CD4-positive, alpha-beta T cell treated with Interferon alpha-2 for 1 hour (primary cell): ENCODE results near the gene PES1.
"Not testable (repeated sequence)": the region's sequence is repeated elsewhere in the genome, so short reads cannot be mapped to it uniquely, and the experiment has no call there.

ENCODE experiments used
- DNase-seq, 2 donors: peaks; one replicate each; pipeline ENCODE4 v3.0.0-alpha.2; 2020 to 2022

PES1 gene

GRCh38 chr22:30591588-30592359, at the start of gene PES1:
Gene PES1 (minus strand): TSS chr22:30591910. CDS start chr22:30591833, 77 bp downstream.
- DNase-seq: peak; percentile 97 to 98

DNA sequence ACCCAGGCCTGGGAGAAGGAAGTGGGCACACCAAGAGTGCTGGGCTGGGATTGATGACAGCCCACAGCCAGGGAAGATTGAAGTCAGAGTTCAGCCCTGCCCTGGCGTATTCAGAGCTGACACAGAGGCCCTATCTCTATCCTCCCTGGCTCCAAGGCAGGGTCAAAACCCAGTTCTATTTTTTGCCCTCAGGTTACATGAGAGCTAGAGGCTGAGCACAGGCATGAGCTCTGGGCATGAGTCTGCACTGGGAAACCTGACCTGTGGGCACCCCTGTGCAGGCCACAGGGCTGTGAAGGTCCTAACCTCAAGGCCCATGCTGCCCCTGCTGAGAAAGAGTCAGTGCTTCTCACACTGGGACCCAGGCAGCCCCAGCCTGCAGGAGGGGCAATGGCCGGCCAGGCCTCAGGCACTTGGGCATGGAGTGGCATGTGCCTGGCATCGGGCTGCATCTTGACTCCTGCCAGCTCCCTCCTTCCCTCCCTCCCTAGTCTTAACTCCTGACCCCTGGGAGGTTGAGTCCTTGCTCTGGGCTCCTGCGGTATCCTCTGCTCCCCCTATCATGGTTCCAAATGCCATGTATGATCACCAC, 49.2 kb upstream of the PES1 start:
- no peak for DNase-seq

DNA sequence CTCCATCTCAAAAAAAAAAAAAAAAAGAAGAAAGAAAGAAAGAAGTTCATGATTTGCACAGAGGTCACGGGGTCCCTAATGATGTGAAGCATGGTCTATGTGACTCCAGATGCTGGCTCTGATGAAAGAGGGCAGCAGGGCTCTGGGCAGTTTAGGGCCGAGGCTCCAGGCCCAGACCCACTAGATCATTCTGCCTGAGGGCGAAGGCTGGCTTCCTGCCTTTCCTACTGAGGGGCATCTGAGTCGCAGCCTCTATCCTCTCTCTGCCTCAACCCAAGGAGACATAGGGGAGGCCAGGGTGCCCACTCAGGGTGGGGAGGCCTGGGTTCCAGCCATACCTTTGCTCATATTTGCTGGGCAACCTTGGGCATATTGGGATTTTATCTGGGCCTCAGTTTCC, 48.7 kb upstream of the PES1 start:
- no peak for DNase-seq

DNA sequence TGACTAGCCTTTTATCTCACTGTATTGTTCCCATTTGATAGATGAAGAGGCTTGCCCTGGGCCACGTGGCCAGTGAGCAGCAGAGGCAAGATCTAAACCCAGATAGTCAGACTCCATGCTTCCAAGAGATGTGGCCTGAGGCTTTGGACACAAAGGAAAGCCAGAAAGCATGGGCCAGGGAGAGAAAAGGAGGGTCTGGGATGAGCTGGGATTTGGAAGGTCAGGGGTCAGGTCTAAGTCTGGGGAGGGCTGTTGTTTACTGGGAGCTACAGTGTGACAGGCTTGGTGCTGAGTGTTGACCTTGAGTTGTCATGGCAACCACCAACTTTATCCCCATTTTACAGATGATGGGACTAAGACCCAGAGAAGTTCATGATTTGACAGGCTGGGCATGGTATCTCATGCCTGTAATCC, 46.0 kb upstream of the PES1 start:
- no peak for DNase-seq

DNA sequence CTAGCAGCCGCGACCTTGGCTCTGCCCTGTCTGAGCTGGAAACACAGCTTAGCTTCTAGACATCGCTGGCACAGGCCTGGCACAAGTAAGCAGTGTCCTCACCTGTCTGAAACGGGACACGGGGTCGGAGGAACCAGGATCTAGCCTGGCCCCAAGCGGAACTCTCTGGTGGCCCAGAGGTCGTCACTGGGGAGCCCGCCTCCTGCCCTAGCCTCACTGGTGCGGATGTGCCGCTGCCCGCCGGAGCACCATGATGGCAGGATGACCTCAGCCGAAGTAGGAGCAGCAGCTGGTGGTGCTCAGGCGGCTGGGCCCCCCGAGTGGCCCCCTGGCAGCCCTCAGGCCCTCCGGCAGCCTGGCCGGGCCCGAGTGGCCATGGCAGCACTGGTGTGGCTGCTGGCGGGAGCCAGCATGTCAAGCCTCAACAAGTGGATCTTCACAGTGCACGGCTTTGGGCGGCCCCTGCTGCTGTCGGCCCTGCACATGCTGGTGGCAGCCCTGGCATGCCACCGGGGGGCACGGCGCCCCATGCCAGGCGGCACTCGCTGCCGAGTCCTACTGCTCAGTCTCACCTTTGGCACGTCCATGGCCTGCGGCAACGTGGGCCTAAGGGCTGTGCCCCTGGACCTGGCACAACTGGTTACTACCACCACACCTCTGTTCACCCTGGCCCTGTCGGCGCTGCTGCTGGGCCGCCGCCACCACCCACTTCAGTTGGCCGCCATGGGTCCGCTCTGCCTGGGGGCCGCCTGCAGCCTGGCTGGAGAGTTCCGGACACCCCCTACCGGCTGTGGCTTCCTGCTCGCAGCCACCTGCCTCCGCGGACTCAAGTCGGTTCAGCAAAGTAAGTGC, 44.7 kb upstream of the PES1 start:
- DNase-seq: peak in 1 of 2 donors; percentile 20

DNA sequence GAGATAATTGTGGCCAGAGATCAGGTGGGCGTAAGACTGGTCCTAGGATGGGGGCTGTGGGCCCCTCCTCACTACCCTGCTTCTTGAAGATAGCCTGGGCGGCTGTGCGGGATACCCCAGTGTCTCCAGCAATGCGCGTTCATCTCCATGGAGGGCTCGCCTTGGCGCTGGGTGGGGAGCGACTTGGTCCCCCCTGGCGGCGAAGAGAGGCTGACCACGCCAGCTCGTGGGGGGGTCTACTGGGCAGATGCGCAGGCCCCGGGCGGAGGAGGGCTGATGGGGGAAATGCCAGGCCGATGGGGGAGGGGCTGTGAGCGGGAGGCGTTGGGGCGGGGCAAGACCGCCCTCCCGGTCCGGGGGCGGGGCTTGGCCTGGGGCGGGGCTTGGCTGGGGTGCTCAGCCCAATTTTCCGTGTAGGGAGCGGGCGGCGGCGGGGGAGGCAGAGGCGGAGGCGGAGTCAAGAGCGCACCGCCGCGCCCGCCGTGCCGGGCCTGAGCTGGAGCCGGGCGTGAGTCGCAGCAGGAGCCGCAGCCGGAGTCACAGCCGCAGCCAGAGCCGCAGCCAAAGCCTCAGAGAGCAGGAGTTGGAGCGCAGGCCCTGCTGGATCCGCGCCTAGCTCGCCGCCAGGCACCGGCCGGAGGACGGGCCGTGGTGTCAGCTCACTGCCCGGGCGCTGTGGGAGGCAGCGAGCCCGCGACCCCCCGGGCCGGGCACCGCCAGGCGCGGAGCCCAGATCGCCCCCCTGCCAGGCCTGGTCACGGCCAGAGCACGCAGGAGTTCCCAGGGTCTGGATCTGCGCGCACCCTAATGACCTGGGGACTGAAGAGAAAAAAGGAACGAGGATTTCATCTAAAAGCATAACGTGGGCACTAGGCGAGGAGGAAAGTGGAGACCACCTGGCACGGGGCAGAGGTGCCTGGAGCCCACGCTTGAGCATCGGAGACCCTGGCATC, 43.8 kb upstream of the PES1 start, which contains the start of gene SLC35E4:
SLC35E4 (plus strand) TSS at position 509 of the 953 bp plus-strand sequence. CDS start 670 bp downstream, outside the sequence.
- peak; percentile 93 to 96 for DNase-seq

DNA sequence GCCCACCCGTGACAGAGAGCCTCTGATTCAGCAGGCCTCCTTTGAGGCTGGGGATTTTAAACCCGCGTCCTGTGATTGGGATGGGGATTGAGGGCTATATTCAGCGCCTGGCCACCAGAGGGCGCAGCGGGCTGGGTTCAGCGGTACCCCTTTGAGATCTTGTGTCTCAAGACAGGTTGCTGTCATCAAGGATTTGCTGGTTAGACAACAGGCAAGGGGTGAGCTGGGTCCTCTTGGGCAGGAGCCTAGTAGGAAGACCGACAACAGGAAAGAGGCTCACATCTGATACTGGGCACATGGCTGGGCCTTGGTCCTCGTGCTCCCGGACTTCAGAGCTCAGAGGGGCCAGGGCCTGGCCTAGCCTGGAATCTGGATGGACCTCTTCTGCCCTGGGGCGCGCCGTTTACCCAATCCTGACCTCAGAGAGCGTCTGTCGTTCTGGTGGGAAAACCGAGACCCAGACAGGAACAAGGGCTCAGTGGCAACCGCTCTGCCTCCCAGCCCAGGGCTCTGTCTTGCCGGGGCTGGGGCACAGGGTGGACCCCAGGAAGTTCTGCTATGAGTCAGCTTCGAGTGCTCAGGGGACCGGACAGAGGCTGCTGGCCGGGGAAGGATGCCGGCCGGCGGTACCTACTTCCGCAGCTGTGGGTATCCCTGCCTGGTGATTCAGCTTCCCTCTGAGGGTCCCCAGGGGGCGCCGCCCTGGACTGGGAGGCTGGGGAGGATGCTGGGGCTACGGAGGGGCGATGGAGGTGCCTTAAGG, 42.9 kb upstream of the PES1 start:
- DNase-seq: peak; percentile 85 to 91

DNA sequence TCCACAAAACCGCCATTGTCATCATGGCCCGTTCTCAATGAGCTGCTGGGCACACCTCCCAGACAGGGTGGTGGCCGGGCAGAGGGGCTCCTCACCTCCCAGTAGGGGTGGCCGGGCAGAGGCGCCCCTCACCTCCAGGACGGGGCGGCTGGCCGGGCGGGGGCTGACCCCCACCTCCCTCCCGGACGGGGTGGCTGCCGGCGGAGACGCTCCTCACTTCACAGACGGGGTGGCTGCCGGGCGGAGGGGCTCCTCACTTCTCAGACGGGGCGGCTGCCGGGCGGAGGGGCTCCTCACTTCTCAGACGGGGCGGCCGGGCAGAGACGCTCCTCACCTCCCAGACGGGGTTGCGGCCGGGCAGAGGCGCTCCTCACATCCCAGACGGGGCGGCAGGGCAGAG, 39.8 kb upstream of the PES1 start:
- not testable (repeated sequence) for DNase-seq

DNA sequence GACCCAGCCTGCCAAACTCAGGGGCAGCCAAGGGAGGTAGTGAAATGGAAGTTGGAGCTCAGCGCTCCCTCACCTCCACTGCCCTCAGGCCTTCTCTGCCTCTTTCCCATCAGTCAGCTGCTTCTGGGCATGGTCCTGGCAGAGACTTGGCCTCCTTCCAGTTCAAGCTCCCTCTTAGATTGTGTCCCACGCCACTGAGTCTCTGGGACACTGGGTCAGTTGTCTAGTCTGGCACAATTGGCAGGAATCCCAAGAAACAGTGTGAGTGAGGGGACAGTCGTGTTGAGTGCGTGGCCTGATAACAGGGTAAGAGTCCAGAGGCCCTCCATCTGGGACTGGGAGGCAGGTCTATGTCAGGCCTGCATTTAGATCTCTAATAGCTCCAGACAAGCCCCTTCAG, 36.8 kb upstream of the PES1 start:
- no peak for DNase-seq

DNA sequence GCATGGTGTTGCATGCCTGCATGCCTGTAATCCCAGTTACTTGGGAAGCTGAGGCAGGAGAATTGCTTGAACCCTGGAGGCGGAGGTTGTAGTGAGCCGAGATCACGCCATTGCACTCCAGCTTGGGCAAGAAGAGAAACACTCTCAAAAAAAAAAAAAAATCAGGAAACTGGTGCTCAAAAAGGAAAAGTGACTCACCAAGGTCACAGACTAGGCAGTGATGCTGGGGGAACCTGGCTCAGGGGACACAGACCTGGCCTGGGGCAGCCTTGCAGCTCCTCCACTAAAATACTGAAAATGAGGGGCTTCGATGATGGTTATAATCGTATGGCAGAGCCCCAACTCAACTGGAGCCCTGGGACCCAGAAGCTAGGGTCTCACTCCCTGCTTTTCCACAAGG, 35.8 kb upstream of the PES1 start:
- no peak for DNase-seq

DNA sequence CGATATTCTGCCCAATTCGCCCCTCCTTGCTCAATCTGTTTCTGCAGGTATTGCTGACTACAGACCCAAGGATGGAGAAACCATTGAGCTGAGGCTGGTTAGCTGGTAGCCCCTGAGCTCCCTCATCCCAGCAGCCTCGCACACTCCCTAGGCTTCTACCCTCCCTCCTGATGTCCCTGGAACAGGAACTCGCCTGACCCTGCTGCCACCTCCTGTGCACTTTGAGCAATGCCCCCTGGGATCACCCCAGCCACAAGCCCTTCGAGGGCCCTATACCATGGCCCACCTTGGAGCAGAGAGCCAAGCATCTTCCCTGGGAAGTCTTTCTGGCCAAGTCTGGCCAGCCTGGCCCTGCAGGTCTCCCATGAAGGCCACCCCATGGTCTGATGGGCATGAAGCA, 34.7 kb upstream of the PES1 start:
- no peak for DNase-seq

DNA sequence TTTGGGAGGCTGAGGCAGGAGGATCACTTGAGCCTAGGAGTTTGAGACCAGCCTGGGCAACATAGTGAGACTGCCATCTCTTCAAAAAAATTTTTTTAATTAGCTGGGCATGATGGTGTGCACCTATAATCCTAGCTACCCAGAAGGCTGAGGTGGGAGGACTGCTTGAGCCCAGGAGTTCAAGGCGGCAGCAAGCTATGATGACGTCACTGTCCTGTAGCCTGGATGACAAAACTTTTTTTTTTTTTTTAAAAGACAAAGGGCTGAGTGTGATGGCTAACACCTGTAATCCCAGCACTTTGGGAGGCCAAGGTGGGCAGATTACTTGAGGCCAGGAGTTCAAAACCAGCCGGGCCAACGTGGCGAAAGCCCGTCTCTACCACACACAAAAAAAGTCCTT, 28.2 kb upstream of the PES1 start:
- DNase-seq: not testable (repeated sequence)

GRCh38 chr22:30617819-30618218, 26.1 kb upstream of the PES1 start:
- no peak for DNase-seq

DNA sequence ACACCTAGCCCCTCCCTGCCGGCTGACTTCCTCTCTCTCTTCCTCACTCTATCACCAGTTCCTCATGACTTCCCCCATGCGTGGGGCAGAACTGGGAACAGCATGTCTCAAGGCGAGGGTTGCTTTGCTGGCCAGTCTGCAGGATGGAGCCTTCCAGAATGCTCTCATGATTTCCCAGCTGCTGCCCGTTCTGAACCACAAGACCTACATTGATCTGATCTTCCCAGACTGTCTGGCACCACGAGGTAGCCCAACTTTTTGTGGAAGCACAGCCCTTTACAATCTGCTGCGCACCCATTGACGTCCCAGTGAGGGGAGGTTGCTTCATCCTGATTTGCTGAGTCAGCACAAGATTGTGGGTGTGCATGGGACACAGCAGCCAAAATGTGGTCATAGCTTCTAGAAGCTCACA, 23.8 kb upstream of the PES1 start:
- peak in 1 of 2 donors; percentile 30 for DNase-seq

DNA sequence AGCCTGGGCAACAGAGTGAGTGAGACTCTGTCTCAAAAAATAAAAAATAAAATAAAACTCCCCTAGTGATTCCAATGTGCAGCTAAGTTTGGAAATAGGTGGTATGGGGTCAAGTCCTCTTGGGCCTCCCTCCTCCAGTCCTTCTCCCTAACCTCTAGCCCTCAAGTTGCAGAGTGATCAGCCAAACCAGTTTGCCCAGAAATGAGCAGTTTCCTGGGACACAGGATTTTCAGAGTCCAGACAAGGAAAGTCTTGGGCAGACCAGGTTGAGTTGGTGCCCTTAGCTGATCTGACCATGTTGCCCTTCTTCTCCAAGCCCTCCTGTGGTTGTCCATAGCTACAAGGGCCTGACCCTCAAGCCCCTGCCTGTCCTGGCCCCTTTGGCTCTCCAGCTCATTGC, 23.2 kb upstream of the PES1 start:
- DNase-seq: no peak

DNA sequence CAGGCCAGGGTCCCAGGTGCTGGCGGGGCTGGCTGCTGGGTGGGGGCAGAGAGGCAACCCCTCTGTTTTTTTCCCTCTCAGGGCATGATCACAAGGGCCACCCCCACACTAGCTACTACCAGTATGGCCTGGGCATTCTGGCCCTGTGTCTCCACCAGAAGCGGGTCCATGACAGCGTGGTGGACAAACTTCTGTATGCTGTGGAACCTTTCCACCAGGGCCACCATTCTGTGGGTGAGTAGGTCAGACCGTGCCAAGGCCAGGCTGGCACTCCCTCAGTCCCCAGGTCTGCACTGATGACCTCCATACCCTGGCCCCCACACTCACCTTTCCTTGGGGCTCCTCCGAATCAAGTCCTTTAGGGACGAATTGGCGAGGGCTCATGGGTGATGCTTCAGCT, 22.6 kb upstream of the PES1 start:
- no peak for DNase-seq

GRCh38 chr22:30612789-30613188, 21.1 kb upstream of the PES1 start:
- DNase-seq: no peak

DNA sequence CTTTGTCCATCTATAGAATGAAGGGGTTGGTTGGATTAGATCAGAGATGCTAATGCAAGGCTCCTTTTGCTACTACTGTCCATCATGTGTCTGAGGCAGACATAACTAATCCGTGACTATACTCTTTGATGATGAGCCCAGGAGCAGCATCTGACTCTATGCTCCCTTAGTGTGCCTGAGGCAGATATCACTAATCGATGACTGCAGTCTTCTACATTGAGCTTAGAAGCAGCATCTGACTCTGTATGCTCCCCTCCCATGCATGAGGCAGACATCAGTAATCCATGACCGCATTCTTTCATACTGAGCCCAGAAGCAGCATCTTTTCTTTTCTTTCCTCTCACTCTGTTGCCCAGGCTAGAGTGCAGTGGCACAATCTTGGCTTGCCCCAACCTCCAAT, 19.5 kb upstream of the PES1 start:
- no peak for DNase-seq

- DNase-seq: peak in 1 of 2 donors; percentile 70
These were observed 18.6 kb upstream of the PES1 start for GRCh38 chr22:30610299-30610698.

GRCh38 chr22:30609260-30610185, 17.8 kb upstream of the PES1 start:
- peak; percentile 26 to 74 for DNase-seq
